Measurements from ENCODE around the gene SLC23A2.

- TF ChIP-seq, protein P1, sequence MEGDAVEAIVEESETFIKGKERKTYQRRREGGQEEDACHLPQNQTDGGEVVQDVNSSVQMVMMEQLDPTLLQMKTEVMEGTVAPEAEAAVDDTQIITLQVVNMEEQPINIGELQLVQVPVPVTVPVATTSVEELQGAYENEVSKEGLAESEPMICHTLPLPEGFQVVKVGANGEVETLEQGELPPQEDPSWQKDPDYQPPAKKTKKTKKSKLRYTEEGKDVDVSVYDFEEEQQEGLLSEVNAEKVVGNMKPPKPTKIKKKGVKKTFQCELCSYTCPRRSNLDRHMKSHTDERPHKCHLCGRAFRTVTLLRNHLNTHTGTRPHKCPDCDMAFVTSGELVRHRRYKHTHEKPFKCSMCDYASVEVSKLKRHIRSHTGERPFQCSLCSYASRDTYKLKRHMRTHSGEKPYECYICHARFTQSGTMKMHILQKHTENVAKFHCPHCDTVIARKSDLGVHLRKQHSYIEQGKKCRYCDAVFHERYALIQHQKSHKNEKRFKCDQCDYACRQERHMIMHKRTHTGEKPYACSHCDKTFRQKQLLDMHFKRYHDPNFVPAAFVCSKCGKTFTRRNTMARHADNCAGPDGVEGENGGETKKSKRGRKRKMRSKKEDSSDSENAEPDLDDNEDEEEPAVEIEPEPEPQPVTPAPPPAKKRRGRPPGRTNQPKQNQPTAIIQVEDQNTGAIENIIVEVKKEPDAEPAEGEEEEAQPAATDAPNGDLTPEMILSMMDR (conservative IDR thresholded peaks at IDR 0.05; ENCODE audit: low read length) = no peak
- no peak for TF ChIP-seq EZH2phosphoT487 (IDR thresholded peaks at IDR 0.05; ENCODE audit: borderline replicate concordance, low read depth, low read length)
Observed at GRCh38 chr20:4926531-4927156, 74.7 kb downstream of the SLC23A2 start.
